CD14-positive monocyte (primary cell): ENCODE results near the gene FAM13A. TPM values are rescaled to one million over a fixed set of nuclear protein-coding genes. Genes with fewer than 3 reads are reported as not detected.

ENCODE experiments used
- DNase-seq, 3 donors: peaks; one replicate each; pipeline ENCODE4 v3.0.0-alpha.2; 2011 to 2022
- H2AFZ ChIP-seq: 2 replicates; pipeline ENCODE4 v1.6.0; 2012; ENCODE audit warnings: mild to moderate bottlenecking, low read depth, low read length, inconsistent platforms; ENCODE audit not compliant: insufficient read depth, poor library complexity, severe bottlenecking
- H3K27ac ChIP-seq, 2 donors: 1 replicate in 1 of 2; 2 replicates in 1 of 2; pipeline ENCODE4 v1.5.1; 2012 to 2013; ENCODE audit warnings: low read length in 2 of 2, control low read depth in 1 of 2, inconsistent platforms in 1 of 2, low read depth in 1 of 2, mild to moderate bottlenecking in 1 of 2
- H3K27me3 ChIP-seq, 2 donors: one replicate each; pipeline versions ENCODE4 v1.6.0 to v1.6.1; 2011 to 2013; ENCODE audit warnings: low read length in 2 of 2; ENCODE audit not compliant: control insufficient read depth in 2 of 2, insufficient read depth in 2 of 2
- H3K36me3 ChIP-seq, 2 donors: replicated peaks in 1 of 2; 1 replicate in 1 of 2; 2 replicates in 1 of 2; pipeline versions ENCODE4 v1.5.1 to v1.6.1; 2012 to 2013; ENCODE audit warnings: low read length in 2 of 2, control low read depth in 1 of 2, inconsistent platforms in 1 of 2, mild to moderate bottlenecking in 1 of 2; ENCODE audit not compliant: insufficient read depth in 2 of 2, control insufficient read depth in 1 of 2
- H3K4me1 ChIP-seq, 2 donors: 1 replicate in 1 of 2; 2 replicates in 1 of 2; pipeline versions ENCODE4 v1.5.1 to v1.6.1; 2012 to 2013; ENCODE audit warnings: low read length in 2 of 2, control low read depth in 1 of 2, inconsistent platforms in 1 of 2, mild to moderate bottlenecking in 1 of 2, moderate library complexity in 1 of 2; ENCODE audit not compliant: insufficient read depth in 2 of 2, control insufficient read depth in 1 of 2
- H3K4me2 ChIP-seq: replicated peaks from 2 replicates; pipeline ENCODE3; 2012; ENCODE audit warnings: low read length, moderate library complexity, mild to moderate bottlenecking; ENCODE audit not compliant: poor library complexity, severe bottlenecking; ENCODE audit errors: extremely low read depth
- H3K4me3 ChIP-seq, 3 experiments: fragments of 200-600 bp in 1 of 3; sonication (generic) in 1 of 3; replicated peaks in 1 of 3; 1 replicate in 2 of 3; 2 replicates in 1 of 3; pipeline ENCODE4 v1.5.1; 2011 to 2013; ENCODE audit warnings: low read length in 3 of 3, mild to moderate bottlenecking in 3 of 3, control low read depth in 2 of 3, low read depth in 2 of 3, inconsistent platforms in 1 of 3, moderate library complexity in 1 of 3
- H3K79me2 ChIP-seq: 2 replicates; pipeline ENCODE4 v1.6.0; 2012; ENCODE audit warnings: mild to moderate bottlenecking, control low read depth, inconsistent platforms, low read length, moderate library complexity; ENCODE audit not compliant: insufficient read depth
- H3K9ac ChIP-seq: 2 replicates; pipeline ENCODE4 v1.6.0; 2017; ENCODE audit warnings: low read length, mild to moderate bottlenecking; ENCODE audit not compliant: insufficient read depth, poor library complexity, severe bottlenecking
- H3K9me3 ChIP-seq, 2 donors: replicated peaks in 1 of 2; 1 replicate in 1 of 2; 2 replicates in 1 of 2; pipeline versions ENCODE4 v1.5.1 to v1.6.1; 2012 to 2013; ENCODE audit warnings: low read length in 2 of 2, control low read depth in 1 of 2; ENCODE audit not compliant: control insufficient read depth in 1 of 2, insufficient read depth in 1 of 2
- H4K20me1 ChIP-seq: 2 replicates; pipeline ENCODE4 v1.6.0; 2012; ENCODE audit warnings: mild to moderate bottlenecking, low read length, control low read depth, moderate library complexity; ENCODE audit not compliant: insufficient read depth
- H3K27ac Mint-ChIP-seq, 7 donors: one replicate each; pipeline ENCODE4 v1.8.0; 2020; ENCODE audit warnings: mild to moderate bottlenecking in 7 of 7, mixed read lengths in 7 of 7, moderate library complexity in 6 of 7, inconsistent platforms in 2 of 7
- H3K27me3 Mint-ChIP-seq, 3 donors: one replicate each; pipeline ENCODE4 v1.8.0; 2021 to 2022; ENCODE audit warnings: low read depth in 3 of 3, mild to moderate bottlenecking in 3 of 3, mixed read lengths in 3 of 3, moderate library complexity in 3 of 3, inconsistent platforms in 1 of 3
- H3K36me3 Mint-ChIP-seq, 2 donors: one replicate each; pipeline ENCODE4 v1.8.0; 2020; ENCODE audit warnings: mixed read lengths in 2 of 2, inconsistent platforms in 1 of 2, mild to moderate bottlenecking in 1 of 2
- H3K4me1 Mint-ChIP-seq: one replicate; pipeline ENCODE4 v1.8.0; 2020; ENCODE audit warnings: mild to moderate bottlenecking, mixed read lengths
- H3K4me3 Mint-ChIP-seq, 2 donors: one replicate each; pipeline ENCODE4 v1.8.0; 2020; ENCODE audit warnings: mild to moderate bottlenecking in 2 of 2, mixed read lengths in 2 of 2, moderate library complexity in 1 of 2
- H3K9me3 Mint-ChIP-seq, 7 donors: one replicate each; pipeline ENCODE4 v1.8.0; 2020 to 2022; ENCODE audit warnings: mixed read lengths in 7 of 7, mild to moderate bottlenecking in 6 of 7, moderate library complexity in 6 of 7, inconsistent platforms in 2 of 7
- WGBS: methylation state at CpG from one replicate; pipeline ENCODE4 v1.1.5; 2013; ENCODE audit warnings: missing lambda C conversion rate; ENCODE audit not compliant: insufficient coverage; 5-methylcytosine and 5-hydroxymethylcytosine counted together
- intact Hi-C, 2 donors: fragments of 100-400 bp; cut with micrococcal nuclease; formaldehyde crosslinking; loops; one replicate each; pipeline versions ENCODE4 v1.15.0 to v1.15.1; 2023
- polyA plus RNA-seq, 3 donors: library from polyadenylated mRNA; depleted of rRNA in 1 of 3; unstranded in 2 of 3; stranded (reverse) in 1 of 3; fragments of 300-500 nt in 2 of 3; fragments of >200 nt in 1 of 3; fragmentation: Illumina TruSeq in 2 of 3; gene quantifications; 1 replicate in 2 of 3; 2 replicates in 1 of 3; pipeline ENCODE4 v1.2.3, GENCODE V29; 2012 to 2021
- TF ChIP-seq, protein P1 (sequence below): fragments of 200-600 bp; IDR thresholded peaks from one replicate; pipeline ENCODE4 v1.8.0; 2022; ENCODE audit warnings: antibody characterized with exemption, mild to moderate bottlenecking

Gene FAM13A
- polyA plus RNA-seq, 3 donors: 5.3 to 20.0 (median 6.5) TPM

DNA sequence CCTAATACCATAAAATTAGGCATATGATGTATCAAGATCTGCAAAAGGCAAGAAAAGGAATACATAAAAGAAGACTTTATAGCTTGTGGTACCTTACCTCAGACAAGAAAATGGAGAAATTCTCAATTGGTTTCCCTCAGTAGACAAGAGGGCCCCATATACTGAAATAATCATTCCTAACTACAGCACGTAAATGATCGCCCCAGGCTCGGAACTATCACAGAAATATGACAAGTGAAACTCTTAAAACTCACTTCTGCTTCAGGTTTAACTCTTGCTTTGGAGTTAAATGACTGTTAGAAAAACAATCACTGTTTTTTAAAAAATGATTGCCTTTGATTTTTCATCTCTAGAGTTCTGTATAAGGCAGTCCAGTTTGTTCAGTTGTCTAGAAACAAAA, 320.7 kb downstream of the FAM13A start:
- H3K36me3 Mint-ChIP-seq: peaks cover 72 to 73% of the 10 kb centered on the region in 2 donors
- TF ChIP-seq, protein P1, sequence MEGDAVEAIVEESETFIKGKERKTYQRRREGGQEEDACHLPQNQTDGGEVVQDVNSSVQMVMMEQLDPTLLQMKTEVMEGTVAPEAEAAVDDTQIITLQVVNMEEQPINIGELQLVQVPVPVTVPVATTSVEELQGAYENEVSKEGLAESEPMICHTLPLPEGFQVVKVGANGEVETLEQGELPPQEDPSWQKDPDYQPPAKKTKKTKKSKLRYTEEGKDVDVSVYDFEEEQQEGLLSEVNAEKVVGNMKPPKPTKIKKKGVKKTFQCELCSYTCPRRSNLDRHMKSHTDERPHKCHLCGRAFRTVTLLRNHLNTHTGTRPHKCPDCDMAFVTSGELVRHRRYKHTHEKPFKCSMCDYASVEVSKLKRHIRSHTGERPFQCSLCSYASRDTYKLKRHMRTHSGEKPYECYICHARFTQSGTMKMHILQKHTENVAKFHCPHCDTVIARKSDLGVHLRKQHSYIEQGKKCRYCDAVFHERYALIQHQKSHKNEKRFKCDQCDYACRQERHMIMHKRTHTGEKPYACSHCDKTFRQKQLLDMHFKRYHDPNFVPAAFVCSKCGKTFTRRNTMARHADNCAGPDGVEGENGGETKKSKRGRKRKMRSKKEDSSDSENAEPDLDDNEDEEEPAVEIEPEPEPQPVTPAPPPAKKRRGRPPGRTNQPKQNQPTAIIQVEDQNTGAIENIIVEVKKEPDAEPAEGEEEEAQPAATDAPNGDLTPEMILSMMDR: no peak
- Histone ChIP-seq H3K36me3 (peaks cover 76 to 95% of the 10 kb centered on the region in 2 donors), H3K27ac (no peak overlapping the region), H3K27me3 (no peaks in the 10 kb centered on the region), H3K4me1 (no peaks in the 10 kb centered on the region), H3K79me2 (no peaks in the 10 kb centered on the region), H4K20me1 (peaks cover 26% of the 10 kb centered on the region), H3K9ac (no peak overlapping the region), H3K9me3 (no peaks in the 10 kb centered on the region), H3K4me3 (no peak overlapping the region), H2AFZ (no peak overlapping the region), H3K4me2 (no peak overlapping the region)
- DNase-seq: no peak
- H3K4me3 Mint-ChIP-seq: no peak overlapping the region
- H3K9me3 Mint-ChIP-seq: peaks cover 0 to under 1% (median 0%) of the 10 kb centered on the region in 7 donors
- H3K27ac Mint-ChIP-seq: no peak overlapping the region
- no peaks in the 10 kb centered on the region for H3K27me3 Mint-ChIP-seq
- 60% methylated on average over 1 of the region's 3 CpGs for WGBS
- peaks cover 9% of the 10 kb centered on the region for H3K4me1 Mint-ChIP-seq
- intact Hi-C loops: no loop called here

DNA sequence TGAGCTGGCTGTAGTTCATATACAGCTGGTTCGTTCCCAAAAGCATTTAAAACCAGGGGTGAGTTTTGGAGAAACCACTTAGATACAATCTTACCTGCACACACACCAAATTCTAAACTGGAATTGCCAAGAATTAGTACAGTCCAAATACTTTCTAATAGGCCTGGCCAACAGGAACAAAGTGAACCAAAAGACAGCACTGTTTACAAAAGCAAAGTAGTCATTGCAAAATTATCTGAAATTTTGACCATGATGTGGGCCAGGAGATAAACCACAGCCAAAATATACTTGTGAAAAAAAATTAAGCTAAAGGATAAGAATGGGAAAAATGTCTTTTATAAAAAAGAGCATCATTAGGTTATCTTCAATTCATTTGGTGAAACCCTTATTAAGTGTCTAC, 321.4 kb downstream of the FAM13A start:
- Mint-ChIP-seq H3K27ac (no peak overlapping the region), H3K4me3 (no peak overlapping the region), H3K36me3 (peaks cover 73% of the 10 kb centered on the region in 2 donors), H3K9me3 (peaks cover 0 to 2% (median 0%) of the 10 kb centered on the region in 7 donors), H3K27me3 (no peaks in the 10 kb centered on the region), H3K4me1 (peaks cover 9% of the 10 kb centered on the region)
- intact Hi-C loops: no loop called here
- Histone ChIP-seq H3K9me3 (no peaks in the 10 kb centered on the region), H3K36me3 (peaks cover 75 to 95% of the 10 kb centered on the region in 2 donors), H3K4me3 (no peak overlapping the region), H3K79me2 (no peaks in the 10 kb centered on the region), H4K20me1 (peaks cover 26% of the 10 kb centered on the region), H3K4me2 (no peak overlapping the region), H3K4me1 (no peaks in the 10 kb centered on the region), H3K9ac (no peak overlapping the region), H3K27ac (no peak overlapping the region), H3K27me3 (no peaks in the 10 kb centered on the region), H2AFZ (no peak overlapping the region)
- WGBS: no CpG with 5 or more reads among the region's 1 CpG
- DNase-seq: no peak
- TF ChIP-seq, protein P1: no peak
